Measurements from ENCODE around the gene CDK5R2.
A peak's percentile ranks its signal among the peaks of the same experiment; 100 is the strongest.

Gene CDK5R2

GRCh38 chr2:218995972-218996711 is 36.7 kb downstream of the CDK5R2 start:
- no peak overlapping the region for H3K27ac ChIP-seq

GRCh38 chr2:218996937-218997336 is 37.5 kb downstream of the CDK5R2 start:
- no peak overlapping the region for H3K4me3 ChIP-seq
- H3K9ac ChIP-seq = no peak overlapping the region
- peaks cover 0 to 15% (median 5%) of the 10 kb centered on the region in 10 experiments; a peak in 7 of 20 replicates for H3K4me1 ChIP-seq
- H3K36me3 ChIP-seq = no peaks in the 10 kb centered on the region
- no peak for TF ChIP-seq Cebpa-rat (IDR thresholded peaks at IDR 0.05)
- H4K20me1 ChIP-seq = peaks cover 0 to 80% (median 39%) of the 10 kb centered on the region in 11 experiments; a peak in 15 of 22 replicates
- no peak overlapping the region for H3K4me2 ChIP-seq
- peaks cover 99 to 100% (median 100%) of the 10 kb centered on the region in 11 experiments for H3K27me3 ChIP-seq
- H3K9me3 ChIP-seq (replicated peaks in 1 of 11) = no peaks in the 10 kb centered on the region
- H3K27ac ChIP-seq = no peak overlapping the region

More at GRCh38 chr2:218995972-218996711, 36.7 kb downstream of the CDK5R2 start:
- Histone ChIP-seq H4K20me1 (peaks cover 0 to 83% (median 37%) of the 10 kb centered on the region in 11 experiments; a peak in 15 of 22 replicates), H3K4me1 (peaks cover 0 to 15% (median 5%) of the 10 kb centered on the region in 10 experiments; a peak in 7 of 20 replicates), H3K27me3 (peaks cover 99 to 100% (median 100%) of the 10 kb centered on the region in 11 experiments), H3K4me2 (peak overlapping the region in 9 of 11 experiments; percentile 26 to 77 (median 31); a peak in 10 of 22 replicates), H3K36me3 (no peaks in the 10 kb centered on the region), H3K9me3 (replicated peaks in 1 of 11) (no peaks in the 10 kb centered on the region), H3K4me3 (peak overlapping the region in 1 of 10 experiments; percentile 28; a peak in 1 of 20 replicates), H3K9ac (no peak overlapping the region)
- TF ChIP-seq Cebpa-rat (IDR thresholded peaks at IDR 0.05) = no peak

- H3K9ac ChIP-seq = no peak overlapping the region
Measured at GRCh38 chr2:218997731-218998130, 38.3 kb downstream of the CDK5R2 start.

GRCh38 chr2:218998414-218999002 is 39.0 kb downstream of the CDK5R2 start:
- no peak overlapping the region for H3K9ac ChIP-seq
- H3K4me1 ChIP-seq = peaks cover 0 to 12% (median 4%) of the 10 kb centered on the region in 10 experiments; a peak in 7 of 20 replicates
- no peak for TF ChIP-seq Cebpa-rat (IDR thresholded peaks at IDR 0.05)
- H3K27ac ChIP-seq = no peak overlapping the region
- peaks cover 0 to 78% (median 36%) of the 10 kb centered on the region in 11 experiments; a peak in 15 of 22 replicates for H4K20me1 ChIP-seq
- peaks cover 99 to 100% (median 100%) of the 10 kb centered on the region in 11 experiments for H3K27me3 ChIP-seq
- H3K4me3 ChIP-seq = no peak overlapping the region
- no peak overlapping the region for H3K4me2 ChIP-seq
- H3K9me3 ChIP-seq (replicated peaks in 1 of 11) = peaks cover 0 to 4% (median 0%) of the 10 kb centered on the region in 11 experiments; a peak in 1 of 22 replicates
- no peaks in the 10 kb centered on the region for H3K36me3 ChIP-seq

More at GRCh38 chr2:218997731-218998130, 38.3 kb downstream of the CDK5R2 start:
- no peaks in the 10 kb centered on the region for H3K36me3 ChIP-seq
- no peak overlapping the region for H3K4me2 ChIP-seq
- H3K4me1 ChIP-seq = peaks cover 0 to 15% (median 5%) of the 10 kb centered on the region in 10 experiments; a peak in 7 of 20 replicates
- H3K9me3 ChIP-seq (replicated peaks in 1 of 11) = no peaks in the 10 kb centered on the region
- peaks cover 99 to 100% (median 100%) of the 10 kb centered on the region in 11 experiments for H3K27me3 ChIP-seq
- H3K27ac ChIP-seq = no peak overlapping the region
- H3K4me3 ChIP-seq = no peak overlapping the region
- no peak for TF ChIP-seq Cebpa-rat (IDR thresholded peaks at IDR 0.05)
- peaks cover 0 to 79% (median 37%) of the 10 kb centered on the region in 11 experiments; a peak in 15 of 22 replicates for H4K20me1 ChIP-seq

GRCh38 chr2:218999021-218999880 is 39.8 kb downstream of the CDK5R2 start:
- Histone ChIP-seq H3K27me3 (peaks cover 99 to 100% (median 100%) of the 10 kb centered on the region in 11 experiments), H3K9me3 (replicated peaks in 1 of 11) (peaks cover 0 to 4% (median 0%) of the 10 kb centered on the region in 11 experiments; a peak in 1 of 22 replicates), H3K4me3 (no peak overlapping the region), H3K4me2 (peak overlapping the region in 2 of 11 experiments; percentile 21 to 34; a peak in 2 of 22 replicates), H3K9ac (no peak overlapping the region), H3K36me3 (no peaks in the 10 kb centered on the region), H3K27ac (no peak overlapping the region), H3K4me1 (peaks cover 0 to 12% (median 2%) of the 10 kb centered on the region in 10 experiments; a peak in 6 of 20 replicates), H4K20me1 (peaks cover 0 to 74% (median 30%) of the 10 kb centered on the region in 11 experiments; a peak in 13 of 22 replicates)
- no peak for TF ChIP-seq Cebpa-rat (IDR thresholded peaks at IDR 0.05)

GRCh38 chr2:218999881-219000568 is 40.6 kb downstream of the CDK5R2 start:
- Histone ChIP-seq H3K27me3 (peaks cover 97 to 100% (median 99%) of the 10 kb centered on the region in 11 experiments), H3K4me1 (peaks cover 0 to 12% (median 2%) of the 10 kb centered on the region in 10 experiments; a peak in 6 of 20 replicates)

GRCh38 chr2:219000569-219000960 is 41.1 kb downstream of the CDK5R2 start:
- H3K4me2 ChIP-seq = no peak overlapping the region
- peaks cover 97 to 100% (median 99%) of the 10 kb centered on the region in 11 experiments for H3K27me3 ChIP-seq
- H3K9me3 ChIP-seq (replicated peaks in 1 of 11) = peaks cover 0 to 4% (median 0%) of the 10 kb centered on the region in 11 experiments; a peak in 1 of 22 replicates
- peaks cover 0 to 70% (median 22%) of the 10 kb centered on the region in 11 experiments; a peak in 12 of 22 replicates for H4K20me1 ChIP-seq
- H3K36me3 ChIP-seq = no peaks in the 10 kb centered on the region
- no peak overlapping the region for H3K9ac ChIP-seq
- no peak for TF ChIP-seq Cebpa-rat (IDR thresholded peaks at IDR 0.05)
- no peak overlapping the region for H3K4me3 ChIP-seq
- H3K4me1 ChIP-seq = peaks cover 0 to 12% (median 2%) of the 10 kb centered on the region in 10 experiments; a peak in 6 of 20 replicates
- no peak overlapping the region for H3K27ac ChIP-seq

More at GRCh38 chr2:218999881-219000568, 40.6 kb downstream of the CDK5R2 start:
- peak overlapping the region in 3 of 11 experiments; percentile 21 to 40 (median 34); a peak in 5 of 22 replicates for H3K4me2 ChIP-seq
- H3K27ac ChIP-seq = no peak overlapping the region
- H3K9me3 ChIP-seq (replicated peaks in 1 of 11) = peaks cover 0 to 4% (median 0%) of the 10 kb centered on the region in 11 experiments; a peak in 1 of 22 replicates
- H3K9ac ChIP-seq = no peak overlapping the region
- TF ChIP-seq Cebpa-rat (IDR thresholded peaks at IDR 0.05) = no peak
- H3K36me3 ChIP-seq = no peaks in the 10 kb centered on the region
- H3K4me3 ChIP-seq = no peak overlapping the region
- peaks cover 0 to 70% (median 26%) of the 10 kb centered on the region in 11 experiments; a peak in 13 of 22 replicates for H4K20me1 ChIP-seq

Data from BLaER1 treated with 17β-estradiol and CSF1 and Interleukin-3, amounts not matched to agents 10 nM and 100 nM (cell line).